GM19397 (cell line): ENCODE data around the gene EHD3.
A peak's percentile ranks its signal among the peaks of the same experiment; 100 is the strongest.

ENCODE experiments used
- ATAC-seq: cut with Tn5 transposase; IDR thresholded peaks from one replicate; pipeline ENCODE4 v1.9.1; 2021; ENCODE audit warnings: mild to moderate bottlenecking, moderate library complexity; ENCODE audit not compliant: unreplicated experiment

Gene EHD3

DNA sequence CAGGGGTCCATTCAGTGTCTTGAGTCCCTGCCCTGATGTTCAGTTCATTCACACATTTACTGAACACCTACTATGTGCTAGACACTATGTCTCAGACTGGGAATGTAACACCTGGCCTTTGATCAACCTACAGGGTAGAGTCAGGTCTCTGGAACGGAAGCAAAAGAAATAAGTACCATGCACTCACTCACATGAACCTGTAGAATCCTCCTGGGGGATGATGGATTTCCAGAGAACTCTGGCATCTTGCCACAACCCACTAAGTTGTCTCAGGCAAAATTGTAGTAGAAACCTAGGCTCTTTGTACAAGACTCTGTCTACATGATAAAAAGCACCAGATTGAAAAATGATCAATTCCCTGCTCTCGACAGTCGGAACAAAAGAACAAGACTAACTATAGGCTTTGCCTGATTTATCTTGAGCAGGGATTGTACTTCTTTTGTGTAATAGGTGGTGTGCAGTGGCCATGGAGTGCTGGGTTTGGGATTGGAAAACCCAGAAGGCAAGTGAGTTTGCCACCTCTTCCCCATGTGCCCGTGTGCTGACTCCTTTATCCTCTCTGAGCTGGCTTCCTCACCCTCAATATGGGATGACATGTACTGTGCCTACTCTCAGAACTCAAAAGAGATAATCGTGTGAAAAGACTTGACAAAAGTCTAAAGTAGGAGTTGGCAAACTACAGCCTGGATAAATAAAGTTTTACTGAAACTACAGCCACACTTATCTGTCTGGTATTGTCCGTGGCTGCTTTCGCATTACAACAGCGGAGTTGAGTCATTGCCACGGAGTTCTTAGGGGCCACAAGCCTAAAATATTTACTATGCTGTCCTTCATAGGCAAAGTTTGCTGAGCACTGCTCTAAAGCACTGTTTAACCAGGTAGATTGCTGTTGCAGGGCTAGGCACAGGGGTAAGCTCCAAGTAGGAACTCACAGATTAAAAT is 21.0 kb upstream of the EHD3 start:
- ATAC-seq: no peak

DNA sequence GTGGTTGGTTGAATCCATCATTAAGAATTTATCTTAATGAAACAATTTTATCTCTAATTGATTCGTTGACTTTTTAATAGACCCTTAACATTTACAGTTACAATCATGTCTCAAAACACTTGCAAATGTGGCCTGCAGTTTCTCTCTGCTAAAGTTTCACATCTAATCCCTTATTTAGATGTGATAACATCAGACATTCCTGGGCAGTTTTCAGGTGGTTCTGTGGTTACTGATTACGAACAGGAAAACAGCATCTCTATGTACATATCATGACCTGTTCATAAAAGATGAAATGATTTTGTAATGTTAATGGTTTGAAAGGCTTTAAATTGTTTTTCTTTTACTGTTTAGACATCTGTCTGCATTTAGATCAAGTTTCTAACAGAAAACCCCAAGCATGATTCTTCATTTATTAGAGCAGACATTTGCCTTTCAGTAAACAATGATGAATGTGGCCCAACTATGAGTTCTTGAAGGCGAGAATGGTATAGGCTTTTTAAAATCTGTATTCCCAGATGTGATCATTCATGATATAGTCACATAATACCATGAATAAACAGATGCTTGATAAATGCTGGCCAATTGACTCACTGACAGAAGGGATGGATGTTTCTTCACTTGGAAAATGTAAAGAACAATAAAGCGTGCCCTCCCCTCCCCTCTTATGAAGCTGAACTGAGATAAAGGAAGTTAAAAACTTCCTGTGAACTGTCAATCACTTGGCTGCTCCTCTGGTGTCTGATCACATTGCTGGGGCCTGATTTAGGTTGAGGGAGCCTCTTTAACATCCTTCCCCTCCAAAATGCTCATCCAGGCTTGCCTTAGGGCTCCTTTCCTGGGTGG is 20.1 kb upstream of the EHD3 start:
- ATAC-seq: no peak

DNA sequence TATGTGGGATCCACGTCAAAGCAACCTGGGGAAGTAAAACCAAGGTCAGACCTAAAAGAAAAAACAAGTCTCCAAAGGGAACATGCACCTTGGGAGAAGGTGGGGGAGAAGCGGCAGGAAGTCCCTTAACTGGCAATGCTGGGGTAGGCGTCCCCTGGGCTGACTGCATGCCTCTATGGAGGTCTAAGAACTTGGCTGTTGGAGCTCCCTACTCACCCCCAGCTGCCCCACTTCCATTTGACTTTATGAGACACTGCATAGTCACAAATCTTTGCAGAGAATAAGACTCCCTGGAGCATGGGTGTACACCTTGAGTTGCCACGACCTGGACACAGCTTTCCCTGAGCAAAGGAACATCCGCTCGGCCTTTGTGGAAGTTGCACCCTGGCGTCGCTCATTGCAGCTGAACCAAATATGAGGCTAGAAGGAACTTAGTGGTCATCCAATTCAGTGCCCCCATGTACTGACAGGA is 19.5 kb upstream of the EHD3 start:
- no peak for ATAC-seq

DNA sequence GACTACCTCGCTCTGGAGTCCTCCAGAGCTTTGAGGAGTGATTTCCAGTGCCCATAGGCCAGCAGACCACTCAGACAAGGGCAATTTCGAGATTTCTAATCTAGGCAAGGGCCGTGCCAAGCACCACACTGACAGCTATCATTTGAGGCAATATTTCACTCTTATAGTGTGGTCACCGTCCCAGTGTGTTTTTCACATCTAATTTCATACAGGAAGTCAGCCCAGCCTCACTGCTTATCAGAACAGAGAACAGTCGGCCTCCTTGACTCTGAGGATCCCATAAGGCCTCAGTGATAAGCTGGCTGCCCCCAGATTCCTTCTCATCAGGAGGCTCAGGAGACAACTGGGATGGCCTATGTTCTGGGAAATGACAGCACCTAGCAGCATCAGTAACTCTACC is 17.2 kb upstream of the EHD3 start:
- no peak for ATAC-seq

DNA sequence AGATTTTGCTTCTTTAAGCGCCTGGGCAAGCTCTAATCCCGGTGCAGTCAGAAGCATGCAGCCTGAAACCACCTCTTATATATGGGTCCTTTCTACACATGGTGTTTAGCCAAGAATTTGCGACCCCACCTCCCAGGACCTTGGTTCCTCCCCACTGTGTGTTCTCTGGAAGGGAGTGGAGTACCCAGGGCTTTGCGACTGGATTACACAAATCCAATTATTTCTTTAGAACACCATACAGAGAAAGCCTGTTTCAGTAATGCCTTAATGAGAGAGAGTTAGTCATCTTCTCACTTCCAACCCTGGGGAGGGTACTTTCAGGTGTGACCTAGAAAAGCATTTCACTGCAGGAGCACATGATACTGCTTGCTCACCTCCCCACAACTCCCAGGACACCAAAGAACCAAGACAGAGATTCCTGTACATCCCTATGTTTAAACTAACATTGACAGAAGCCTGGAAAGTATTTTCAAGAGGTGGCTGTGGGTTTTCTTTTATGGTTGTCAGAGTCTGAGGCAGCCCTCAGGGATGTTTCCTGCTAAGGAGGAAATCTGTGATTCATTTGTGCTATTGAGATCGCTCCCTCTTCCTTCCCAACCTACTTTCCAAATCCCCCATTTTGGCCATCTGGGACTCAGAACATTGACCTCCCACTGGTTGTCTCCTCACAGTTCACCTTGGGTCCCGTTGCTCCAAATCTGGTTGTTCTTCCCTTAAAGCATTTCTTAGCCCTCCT is 16.3 kb upstream of the EHD3 start, which contains the start of gene CAPN14:
CAPN14 (minus strand) TSS at position 51 of the 736 bp plus-strand sequence. CDS start 12,068 bp downstream, outside the sequence.
- ATAC-seq: no peak

DNA sequence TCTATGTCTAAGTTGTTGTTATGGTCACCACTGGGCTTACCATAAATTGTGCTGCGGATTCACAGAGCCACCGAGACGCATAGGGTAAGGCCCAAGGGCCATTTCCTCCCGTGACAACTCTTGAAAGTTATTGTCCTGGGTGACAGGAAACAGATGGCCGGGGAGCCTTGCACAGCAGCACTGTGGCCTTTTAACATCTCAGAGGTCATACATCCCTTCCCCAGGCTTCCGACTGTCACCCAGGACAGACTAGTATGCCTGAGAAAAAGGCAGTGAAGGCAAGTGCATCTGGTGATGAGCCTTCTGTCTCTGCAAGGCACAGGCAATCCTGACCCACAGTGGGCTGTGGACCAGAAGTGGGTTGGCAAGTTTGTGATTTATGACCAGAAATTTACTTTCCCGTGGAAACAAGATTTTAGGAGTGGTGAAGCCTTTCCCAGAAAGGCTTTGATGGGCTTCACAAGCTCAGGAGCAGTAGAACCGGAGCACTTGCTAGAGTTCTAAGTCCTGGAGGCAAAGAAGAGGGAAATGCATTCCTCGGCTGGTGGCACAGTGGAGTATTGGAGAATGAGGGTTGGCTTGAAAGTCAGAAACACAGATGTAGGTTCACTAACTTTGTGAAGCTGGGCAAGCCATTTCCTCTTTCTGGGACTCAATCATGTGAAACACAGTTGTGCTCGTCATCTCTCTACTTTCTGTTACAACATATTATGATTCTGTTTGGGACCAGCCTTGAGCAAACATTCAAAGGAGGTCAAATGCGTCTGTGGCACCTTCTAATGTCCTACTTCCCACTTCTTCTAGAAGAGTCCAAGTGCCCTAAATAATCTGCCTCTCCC is 14.6 kb upstream of the EHD3 start:
- peak; percentile 79 for ATAC-seq

DNA sequence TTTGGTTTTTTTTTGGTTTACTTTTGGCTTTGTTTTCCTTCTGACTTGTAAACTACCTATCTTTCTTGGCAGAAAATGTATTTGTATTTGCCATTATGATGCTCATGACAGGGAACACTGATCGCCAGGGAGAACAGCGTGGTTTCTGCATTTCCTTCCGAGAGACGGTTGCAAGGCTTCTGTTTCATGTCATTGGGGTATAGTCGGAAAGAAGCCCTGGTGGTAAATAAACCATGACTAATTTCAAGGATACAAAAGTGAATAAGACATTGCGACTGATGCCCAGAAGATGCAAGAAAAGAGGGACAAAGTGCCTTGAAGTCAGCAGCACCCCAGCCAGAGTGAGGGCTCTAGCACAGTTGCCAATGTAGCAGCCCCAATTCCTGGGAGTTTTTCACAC is 12.4 kb upstream of the EHD3 start:
- ATAC-seq: no peak

DNA sequence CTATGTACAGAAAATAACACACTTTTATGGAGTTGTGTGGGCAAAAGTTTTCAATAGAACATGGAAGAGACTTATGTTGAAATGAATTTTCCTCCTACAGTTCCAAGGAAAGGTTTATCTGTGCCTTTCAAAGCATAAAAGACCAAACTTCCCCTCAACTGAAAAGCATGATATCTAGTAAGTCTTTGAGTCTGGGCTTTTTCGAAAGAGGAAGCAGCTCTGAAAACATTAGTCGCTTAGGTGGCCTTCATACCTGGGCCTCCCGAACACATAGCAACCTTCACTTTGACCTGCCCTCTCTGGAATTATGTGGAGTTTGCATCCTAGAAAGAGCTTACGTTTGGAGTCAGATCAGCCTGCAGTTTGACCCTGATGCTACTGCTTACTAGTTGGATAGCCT is 11.9 kb upstream of the EHD3 start:
- no peak for ATAC-seq

DNA sequence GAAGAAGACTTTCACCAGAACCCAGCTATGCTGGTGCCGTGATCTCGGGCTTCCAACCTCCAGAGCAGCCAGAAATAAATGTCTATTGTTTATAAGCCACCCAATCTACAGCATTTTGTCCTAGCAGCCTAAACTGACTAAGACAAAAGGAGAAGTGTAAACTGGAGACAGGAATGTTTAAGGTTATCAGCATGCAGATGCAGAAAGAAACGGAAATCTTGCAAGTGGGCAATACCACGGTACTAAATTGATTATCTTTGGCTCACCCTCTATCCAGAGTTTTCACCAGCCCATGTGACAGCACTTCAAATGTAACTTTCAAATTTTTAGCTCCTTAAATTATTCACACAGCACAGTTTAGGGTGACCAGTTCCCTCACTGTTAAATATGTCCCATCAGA is 10.9 kb upstream of the EHD3 start:
- no peak for ATAC-seq

DNA sequence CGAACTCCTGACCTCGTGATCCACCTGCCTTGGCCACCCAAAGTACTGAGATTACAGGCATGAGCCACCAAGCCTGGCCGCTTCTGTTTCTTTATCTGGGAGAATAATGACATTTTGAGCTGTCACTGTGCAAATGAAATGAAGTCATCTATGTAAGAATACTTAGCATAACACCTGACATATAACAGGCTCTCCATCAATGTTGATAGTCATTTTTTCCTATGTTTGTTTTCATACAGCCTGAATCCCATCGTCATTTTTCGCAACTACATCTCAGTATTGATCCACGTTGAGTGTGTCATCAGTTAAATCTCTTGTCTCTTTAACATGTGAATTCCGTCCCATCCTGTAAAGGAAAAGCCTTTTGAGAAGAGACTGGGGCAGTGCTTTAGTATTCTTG is 10.2 kb upstream of the EHD3 start:
- ATAC-seq: no peak

DNA sequence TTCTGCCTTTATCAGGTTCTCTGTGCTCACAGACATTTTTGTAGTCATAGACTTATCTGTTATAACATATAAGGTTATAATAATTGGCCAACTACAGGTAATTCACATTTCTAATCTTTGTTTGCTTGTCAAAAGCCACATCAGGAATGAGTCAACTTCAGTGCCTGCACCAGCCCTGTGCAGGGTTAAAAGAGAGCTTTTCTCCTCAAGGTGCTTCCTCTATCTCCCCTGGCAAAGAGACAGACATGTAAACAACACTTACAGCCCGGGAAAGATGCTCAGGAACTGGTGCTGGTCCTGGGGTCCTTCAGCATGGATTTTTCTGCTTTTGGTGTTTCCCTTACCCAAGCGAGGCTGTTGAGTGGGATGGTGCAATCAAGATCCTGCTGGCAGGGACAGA is 7.7 kb upstream of the EHD3 start:
- no peak for ATAC-seq

DNA sequence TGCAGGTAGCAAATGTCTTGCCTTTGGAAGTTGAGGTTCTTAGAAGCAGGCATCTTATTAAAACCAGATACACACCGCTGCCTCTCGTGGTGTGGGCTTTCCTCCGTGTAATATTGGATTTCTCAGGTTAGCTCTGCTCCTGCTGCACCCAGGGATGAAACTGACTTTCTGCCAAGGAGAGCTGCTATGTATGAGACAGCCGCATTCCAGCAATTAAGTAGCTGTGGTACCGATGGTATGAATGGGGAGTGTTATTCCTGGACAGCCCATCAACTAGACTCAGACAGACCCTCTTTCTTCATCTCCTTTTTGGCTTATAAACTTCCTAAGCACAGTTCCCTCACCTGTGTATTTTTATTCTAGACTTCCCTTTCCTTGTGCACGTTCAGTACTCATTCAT is 6.8 kb upstream of the EHD3 start:
- ATAC-seq: no peak

DNA sequence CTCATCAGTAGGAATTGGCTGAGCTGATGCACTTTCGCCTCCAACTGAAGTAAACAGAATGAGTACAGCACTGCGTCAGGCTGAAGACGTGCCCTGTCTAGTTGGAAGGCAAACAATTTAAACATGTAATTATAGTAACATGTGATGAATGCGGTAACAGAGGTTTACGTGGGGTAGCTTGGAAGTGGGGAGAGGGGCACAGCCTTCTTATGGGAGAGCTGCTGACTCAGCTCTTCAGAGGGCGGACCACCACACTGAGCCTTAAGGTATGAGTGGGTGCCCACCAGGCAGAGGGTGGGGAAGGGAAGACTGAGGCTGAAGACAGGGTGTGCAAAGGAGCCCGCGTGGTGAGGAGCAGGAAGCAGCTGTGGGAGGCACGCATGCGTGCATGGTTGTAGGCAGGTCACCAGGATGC is 6.2 kb upstream of the EHD3 start:
- no peak for ATAC-seq

DNA sequence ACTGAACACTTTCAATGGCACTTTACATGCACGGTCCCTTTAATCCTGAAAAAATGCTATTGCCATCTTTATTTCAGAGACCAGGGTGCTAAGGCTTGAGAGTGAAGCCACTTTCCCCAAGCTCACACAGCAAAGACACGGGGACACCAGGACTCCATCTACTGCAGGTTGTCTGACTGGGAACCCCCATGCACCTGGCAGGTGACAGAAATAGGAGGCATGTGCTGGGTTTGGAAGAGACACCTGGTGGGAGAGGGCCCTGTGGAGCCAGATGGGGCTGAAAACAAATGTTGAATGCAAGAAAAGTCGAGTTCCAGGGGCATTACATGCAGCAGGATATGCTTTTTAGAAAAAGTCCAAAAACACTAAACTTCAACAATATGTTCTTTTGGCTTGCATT is 5.2 kb upstream of the EHD3 start:
- no peak for ATAC-seq

DNA sequence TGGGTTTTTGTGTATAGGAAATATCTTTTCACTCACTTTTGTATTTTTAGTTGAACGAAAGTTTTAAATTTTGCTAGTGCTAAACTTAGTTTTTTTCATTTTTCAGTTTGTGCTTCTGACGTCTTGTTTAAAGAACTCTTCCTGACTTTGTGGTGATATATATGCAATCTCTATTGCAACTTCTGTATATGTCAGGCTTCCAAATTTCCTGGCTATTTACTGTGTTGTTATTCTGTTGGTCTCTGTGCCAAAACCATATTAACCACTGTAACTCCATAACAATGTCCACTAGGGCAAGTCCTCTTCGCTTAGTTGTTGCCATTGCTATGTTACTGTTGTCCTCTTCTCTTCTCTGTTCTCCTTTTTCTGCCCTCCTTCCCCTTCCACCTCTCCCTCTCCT is 3.2 kb upstream of the EHD3 start:
- ATAC-seq: no peak

DNA sequence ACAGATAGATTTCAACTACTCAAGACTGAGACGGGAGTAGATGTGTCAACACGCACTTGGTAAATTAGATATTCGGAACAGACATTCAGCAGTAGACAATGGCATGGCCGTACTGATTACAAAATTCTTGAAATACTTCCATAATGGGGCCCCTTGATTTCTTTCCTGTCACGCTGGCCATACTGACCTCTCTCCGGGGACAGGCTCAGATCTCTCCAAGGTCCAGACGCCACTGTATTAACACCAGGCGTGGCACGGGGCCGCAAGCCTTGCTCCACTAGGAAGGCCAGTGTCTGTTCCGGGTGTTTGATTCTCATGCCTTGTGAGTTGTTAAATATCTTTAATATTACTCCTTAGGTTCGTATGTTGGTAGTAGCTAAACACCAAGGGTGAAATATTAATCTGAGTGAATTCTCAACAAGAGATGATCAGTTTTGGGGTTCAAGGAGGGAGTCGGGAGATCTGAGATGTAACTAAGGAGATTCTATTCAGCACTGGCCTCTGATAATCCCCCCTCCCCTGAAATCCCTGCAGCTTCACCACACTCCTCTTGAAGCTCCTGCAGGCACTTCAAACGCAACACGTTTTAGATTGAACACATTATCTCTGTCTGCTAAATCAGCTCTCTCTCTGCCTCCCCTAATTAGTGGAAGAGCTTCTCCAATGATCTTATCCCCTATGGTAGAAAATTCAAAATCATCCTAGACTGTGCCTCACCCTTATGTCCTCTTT is 2.2 kb upstream of the EHD3 start:
- ATAC-seq: no peak

DNA sequence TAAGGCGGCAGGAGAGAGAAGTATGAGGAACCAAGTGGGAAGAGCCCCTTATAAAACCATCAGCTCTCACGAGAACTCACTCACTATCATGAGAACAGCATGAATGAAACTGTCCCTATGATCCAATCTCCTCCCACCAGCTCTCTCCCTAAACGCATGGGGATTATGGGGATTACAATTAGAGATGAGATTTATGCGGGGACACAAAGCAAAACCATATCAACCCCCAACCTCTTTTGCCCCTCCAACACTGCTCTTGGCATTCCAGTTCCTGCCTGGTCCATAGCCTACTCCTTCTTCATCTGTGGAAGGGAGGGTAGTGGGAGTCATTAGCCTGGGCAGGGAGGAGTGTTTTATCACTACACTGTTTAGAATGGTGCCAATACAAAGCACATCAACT is 1.4 kb upstream of the EHD3 start:
- no peak for ATAC-seq

DNA sequence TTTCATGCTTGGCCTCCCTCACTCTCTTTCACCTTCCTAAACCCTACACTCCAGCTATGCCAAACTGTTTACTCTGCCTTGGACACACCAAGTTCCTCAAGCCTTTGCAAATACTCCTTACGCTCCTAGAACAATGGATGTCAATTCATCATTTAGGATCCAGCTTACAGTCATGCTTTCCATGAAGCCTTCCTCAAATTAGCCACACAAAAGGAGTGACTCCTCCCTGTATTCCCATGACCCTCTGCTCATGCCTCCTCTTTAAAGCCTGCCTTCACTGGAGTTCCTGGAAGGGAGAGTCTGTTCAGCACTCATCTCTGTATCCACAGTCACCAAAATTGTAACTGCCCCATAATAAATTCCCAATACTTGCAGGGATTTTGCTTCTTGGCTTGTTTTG is 721 bp upstream of the EHD3 start:
- no peak for ATAC-seq

DNA sequence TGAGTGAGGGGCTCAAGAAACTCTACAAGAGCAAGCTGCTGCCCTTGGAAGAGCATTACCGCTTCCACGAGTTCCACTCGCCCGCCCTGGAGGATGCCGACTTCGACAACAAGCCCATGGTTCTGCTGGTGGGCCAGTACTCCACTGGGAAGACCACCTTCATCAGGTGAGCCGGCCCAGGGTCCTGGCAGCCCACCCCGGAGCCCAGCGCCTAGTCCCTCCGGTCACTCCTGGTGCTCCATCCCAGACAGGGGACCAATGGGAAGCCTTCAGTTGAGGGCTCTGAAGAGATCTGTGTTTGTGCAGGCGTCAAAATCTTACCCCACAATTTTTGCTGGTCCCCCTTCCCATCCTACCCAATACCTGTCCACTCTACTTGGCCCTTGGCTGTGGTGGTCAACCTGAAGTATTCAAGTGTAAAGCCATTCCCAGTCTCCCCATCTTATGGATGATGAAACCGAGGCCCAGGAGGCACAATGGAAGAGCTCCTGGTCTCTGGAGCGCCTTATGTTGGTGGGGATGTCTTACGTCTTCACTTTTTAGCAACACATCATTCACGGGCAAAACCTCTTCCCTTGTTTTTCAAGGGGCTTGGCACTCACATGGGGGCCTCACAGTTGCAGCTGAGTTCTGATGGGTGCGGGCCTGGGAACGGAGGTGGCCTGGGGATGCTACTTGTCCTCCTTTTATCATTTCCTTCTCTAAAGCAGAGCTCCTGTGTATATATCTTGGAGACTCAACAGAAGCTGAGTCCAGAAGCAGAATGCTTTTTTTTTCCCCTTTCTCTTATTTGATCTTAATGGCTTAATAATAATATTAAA is 941 bp downstream of the EHD3 start:
- ATAC-seq: no peak
